Measurements from ENCODE around the gene CHRM5. TPM values are rescaled to one million over a fixed set of nuclear protein-coding genes. Genes with fewer than 3 reads are reported as not detected.

The CHRM5 gene
- polyA plus RNA-seq, 1 donor (not counting 4 experiments of a cell fraction or from before 2014, with no cell fraction given): 0.01 TPM

GRCh38 chr15:34085746-34086145 is 117.4 kb downstream of the CHRM5 start:
- H4K20me1 ChIP-seq (ENCODE audit: control insufficient read depth, extremely low read depth, insufficient read depth, low read length): no peaks in the 10 kb centered on the region
- no peaks in the 10 kb centered on the region for H3K9me1 ChIP-seq (ENCODE audit: control insufficient read depth, extremely low read depth, insufficient read depth, low read length)
- H3K4me2 ChIP-seq (ENCODE audit: control insufficient read depth, extremely low read depth, insufficient read depth, low read depth, low read length): no peak overlapping the region
- no peaks in the 10 kb centered on the region for H3K9me3 ChIP-seq (ENCODE audit: control insufficient read depth, low read depth, low read length)
- H3K79me2 ChIP-seq (ENCODE audit: control insufficient read depth, insufficient read depth, low read length): no peaks in the 10 kb centered on the region
- no peak overlapping the region for H3K4me3 ChIP-seq (ENCODE audit: control insufficient read depth in 2 of 3, extremely low read depth in 1 of 3, insufficient read depth in 2 of 3, low read depth in 1 of 3, low read length in 3 of 3)
- H3K36me3 ChIP-seq (ENCODE audit: control insufficient read depth in 2 of 2, extremely low read depth in 1 of 2, insufficient read depth in 2 of 2, low read length in 2 of 2): peaks cover 0 to 13% of the 10 kb centered on the region in 2 experiments
- TF ChIP-seq EZH2 (IDR thresholded peaks at IDR 0.05; ENCODE audit: low read length): no peak
- no peak for TF ChIP-seq CTCF (optimal IDR thresholded peaks at IDR 0.05 in 1 of 3, IDR thresholded peaks at IDR 0.05 in 1 of 3, conservative IDR thresholded peaks at IDR 0.05 in 1 of 3; ENCODE audit: extremely low read depth in 1 of 3, insufficient read depth in 2 of 3, low read length in 3 of 3)
- H3K27me3 ChIP-seq (ENCODE audit: control insufficient read depth, extremely low read depth, insufficient read depth, low read length): no peaks in the 10 kb centered on the region
- no peak overlapping the region for H3K27ac ChIP-seq (ENCODE audit: control insufficient read depth, insufficient read depth, low read length)
- DNase-seq (ENCODE audit: low read depth, low spot score): no peak
- no peaks in the 10 kb centered on the region for H3K4me1 ChIP-seq (ENCODE audit: control insufficient read depth, extremely low read depth, insufficient read depth, low read length)
- FAIRE-seq: no peak
- dilution Hi-C loops (cut with MboI; ENCODE audit: extremely low pct_ligation_motif_present, low sequenced_read_pairs): no loop called here
- H3K9ac ChIP-seq (ENCODE audit: control insufficient read depth, extremely low read depth, insufficient read depth, low read length): no peak overlapping the region
- H2AFZ ChIP-seq (ENCODE audit: control insufficient read depth, low read length): no peak overlapping the region

GRCh38 chr15:34099914-34100313 is 131.6 kb downstream of the CHRM5 start:
- Histone ChIP-seq H3K9me1 (ENCODE audit: control insufficient read depth, extremely low read depth, insufficient read depth, low read length) (no peaks in the 10 kb centered on the region), H3K4me3 (ENCODE audit: control insufficient read depth in 2 of 3, extremely low read depth in 1 of 3, insufficient read depth in 2 of 3, low read depth in 1 of 3, low read length in 3 of 3) (peak overlapping the region in 1 of 3 experiments; percentile 94), H3K27me3 (ENCODE audit: control insufficient read depth, extremely low read depth, insufficient read depth, low read length) (no peaks in the 10 kb centered on the region), H3K79me2 (ENCODE audit: control insufficient read depth, insufficient read depth, low read length) (peaks cover 48% of the 10 kb centered on the region), H4K20me1 (ENCODE audit: control insufficient read depth, extremely low read depth, insufficient read depth, low read length) (no peaks in the 10 kb centered on the region), H3K4me2 (ENCODE audit: control insufficient read depth, extremely low read depth, insufficient read depth, low read depth, low read length) (peak overlapping the region; percentile 93), H2AFZ (ENCODE audit: control insufficient read depth, low read length) (no peak overlapping the region), H3K9ac (ENCODE audit: control insufficient read depth, extremely low read depth, insufficient read depth, low read length) (no peak overlapping the region), H3K9me3 (ENCODE audit: control insufficient read depth, low read depth, low read length) (no peaks in the 10 kb centered on the region), H3K36me3 (ENCODE audit: control insufficient read depth in 2 of 2, extremely low read depth in 1 of 2, insufficient read depth in 2 of 2, low read length in 2 of 2) (no peaks in the 10 kb centered on the region), H3K27ac (ENCODE audit: control insufficient read depth, insufficient read depth, low read length) (no peak overlapping the region), H3K4me1 (ENCODE audit: control insufficient read depth, extremely low read depth, insufficient read depth, low read length) (peaks cover 14% of the 10 kb centered on the region)
- dilution Hi-C loops (cut with MboI; ENCODE audit: extremely low pct_ligation_motif_present, low sequenced_read_pairs): no loop called here
- no peak for TF ChIP-seq EZH2 (IDR thresholded peaks at IDR 0.05; ENCODE audit: low read length)
- no peak for TF ChIP-seq CTCF (optimal IDR thresholded peaks at IDR 0.05 in 1 of 3, IDR thresholded peaks at IDR 0.05 in 1 of 3, conservative IDR thresholded peaks at IDR 0.05 in 1 of 3; ENCODE audit: extremely low read depth in 1 of 3, insufficient read depth in 2 of 3, low read length in 3 of 3)
- DNase-seq (ENCODE audit: low read depth, low spot score) (no peak), FAIRE-seq (no peak)
